ENCODE results near the gene DCHS1.
"Not testable (repeated sequence)": the region's sequence is repeated elsewhere in the genome, so short reads cannot be mapped to it uniquely, and the experiment has no call there.

Gene DCHS1

GRCh38 chr11:6655790-6656583 lies at the start of gene DCHS1:
Gene DCHS1 (minus strand): TSS chr11:6655809. CDS start chr11:6641613, 14,196 bp downstream.
- DNase-seq: no peak

GRCh38 chr11:6703247-6704063 lies 47.8 kb upstream of the DCHS1 start:
- peak in 1 of 2 experiments; percentile 48 for DNase-seq

- DNase-seq: not testable (repeated sequence)
These were observed 46.3 kb upstream of the DCHS1 start for GRCh38 chr11:6701955-6702354.

GRCh38 chr11:6695377-6695776 lies 39.8 kb upstream of the DCHS1 start:
- DNase-seq: no peak

- DNase-seq: no peak
These were observed 38.6 kb upstream of the DCHS1 start for GRCh38 chr11:6694229-6694535.

- DNase-seq: no peak
These were observed 38.0 kb upstream of the DCHS1 start for GRCh38 chr11:6693342-6694228.

- DNase-seq: no peak
These were observed 36.5 kb upstream of the DCHS1 start for GRCh38 chr11:6692128-6692527.

GRCh38 chr11:6690431-6691132 lies 35.0 kb upstream of the DCHS1 start:
- not testable (repeated sequence) for DNase-seq

GRCh38 chr11:6687876-6688275 lies 32.3 kb upstream of the DCHS1 start:
- no peak for DNase-seq

GRCh38 chr11:6686006-6686405 lies 30.4 kb upstream of the DCHS1 start:
- no peak for DNase-seq

GRCh38 chr11:6684068-6684467 lies 28.5 kb upstream of the DCHS1 start:
- not testable (repeated sequence) for DNase-seq

- DNase-seq: peak; percentile 99
These were observed 27.6 kb upstream of the DCHS1 start, which contains the start of gene MRPL17 for GRCh38 chr11:6682936-6683861. Gene MRPL17 (minus strand): TSS chr11:6683340. CDS start chr11:6683296, 44 bp downstream.

- DNase-seq: no peak
These were observed 27.0 kb upstream of the DCHS1 start for GRCh38 chr11:6682591-6682935.

GRCh38 chr11:6681949-6682348 lies 26.3 kb upstream of the DCHS1 start:
- no peak for DNase-seq

GRCh38 chr11:6681505-6681904 lies 25.9 kb upstream of the DCHS1 start:
- DNase-seq: no peak

GRCh38 chr11:6677018-6677417 lies 21.4 kb upstream of the DCHS1 start:
- no peak for DNase-seq

- no peak for DNase-seq
These were observed 19.3 kb upstream of the DCHS1 start for GRCh38 chr11:6674862-6675261.

GRCh38 chr11:6674219-6674597 lies 18.6 kb upstream of the DCHS1 start:
- DNase-seq: no peak

- no peak for DNase-seq
These were observed 18.1 kb upstream of the DCHS1 start for GRCh38 chr11:6673523-6674218.

- DNase-seq: no peak
These were observed 16.4 kb upstream of the DCHS1 start for GRCh38 chr11:6671991-6672390.

Measured in NCI-H446 (cell line).